Pancreas (tissue), 10 donors: ENCODE measurements around the gene PPP2R2C. TPM values are rescaled to one million over a fixed set of nuclear protein-coding genes. Genes with fewer than 3 reads are reported as not detected.

Source experiments
- ATAC-seq, 4 donors: fragments of 200-7000 bp; cut with Tn5 transposase; one replicate each; pipeline versions ENCODE4 v1.8.0 to v1.9.1; 2020; ENCODE audit warnings: mild to moderate bottlenecking in 4 of 4, moderate library complexity in 4 of 4
- DNase-seq, 6 donors: peaks; one replicate each; pipeline ENCODE4 v3.0.0-alpha.2; 2020
- FAIRE-seq: peaks from 2 replicates; lab custom pipeline; 2012; peaks lifted over from hg19 to GRCh38; lab: Jason Lieb, UNC
- H3K27ac ChIP-seq, 4 donors: fragments of 200-600 bp; sonication (generic); 1 replicate in 3 of 4; 2 replicates in 1 of 4; pipeline versions ENCODE4 v1.5.0 to v1.8.0; 2020
- H3K27me3 ChIP-seq, 4 donors: fragments of 200-600 bp; one replicate each; pipeline ENCODE4 v1.8.0; 2021
- H3K36me3 ChIP-seq, 3 donors: fragments of 200-600 bp; sonication (generic) in 1 of 3; one replicate each; pipeline versions ENCODE4 v1.5.0 to v1.8.0; 2020 to 2021
- H3K4me1 ChIP-seq, 3 donors: fragments of 200-600 bp; one replicate each; pipeline ENCODE4 v1.8.0; 2021
- H3K4me3 ChIP-seq, 4 donors: fragments of 200-600 bp; sonication (generic) in 2 of 4; one replicate each; pipeline versions ENCODE4 v1.5.0 to v1.8.0; 2020 to 2021
- H3K9me3 ChIP-seq, 4 donors: fragments of 200-600 bp; one replicate each; pipeline ENCODE4 v1.8.0; 2021
- WGBS, 2 donors: extraction: QIAGEN DNeasy Blood & Tissue Kit; methylation state at CpG; one replicate each; pipeline ENCODE4 v1.1.7; 2013; 5-methylcytosine and 5-hydroxymethylcytosine counted together
- intact Hi-C, 3 donors: fragments of 100-400 bp; cut with DNase I; formaldehyde crosslinking; loops; one replicate each; pipeline versions ENCODE4 v1.11.1 to v1.14.2; 2022
- polyA plus RNA-seq, 2 donors: library from polyadenylated mRNA; stranded (reverse); fragments of 200-250 nt; gene quantifications; one replicate each; pipeline ENCODE4 v1.2.3, GENCODE V29; 2013
- total RNA-seq, 6 donors: library from RNA; stranded (reverse); fragmentation: NEBNext Ultra II Directional in 4 of 6; extraction: Animal tissue kit (Norgen Biotek cat#: 25700) in 4 of 6; gene quantifications; one replicate each; pipeline versions ENCODE4 v1.2.1 to v1.2.4, GENCODE V29; 2021 to 2023
- TF ChIP-seq, protein P1 (sequence below), 4 donors: fragments of 200-600 bp; sonication (generic) in 3 of 4; IDR thresholded peaks; one replicate each; pipeline versions ENCODE4 v1.5.0 to v1.8.0; 2021; ENCODE audit warnings: antibody characterized with exemption in 4 of 4
- donor health status: healthy with polysubstance abuse.
- donor health status: DM: no; HTN: no; CAD: no; lungs with moderate emphysema.
- donor health status: DM: no; HTN: no; CAD: no.
- donor health status: control.
- donor health status: control.
- donor health status: Bipolar disorder and iron deficiency.
- donor health status: DM: yes; HTN: yes; CAD: no.
- donor health status: DM: no; HTN: no; CAD: no.
- donor health status: DM: no; HTN: no; CAD: no.
- donor health status: DM: yes; HTN: yes; CAD: no.

Gene PPP2R2C
- total and polyA plus RNA-seq, 8 donors = 0.05 to 2.0 (median 0.55) TPM

DNA sequence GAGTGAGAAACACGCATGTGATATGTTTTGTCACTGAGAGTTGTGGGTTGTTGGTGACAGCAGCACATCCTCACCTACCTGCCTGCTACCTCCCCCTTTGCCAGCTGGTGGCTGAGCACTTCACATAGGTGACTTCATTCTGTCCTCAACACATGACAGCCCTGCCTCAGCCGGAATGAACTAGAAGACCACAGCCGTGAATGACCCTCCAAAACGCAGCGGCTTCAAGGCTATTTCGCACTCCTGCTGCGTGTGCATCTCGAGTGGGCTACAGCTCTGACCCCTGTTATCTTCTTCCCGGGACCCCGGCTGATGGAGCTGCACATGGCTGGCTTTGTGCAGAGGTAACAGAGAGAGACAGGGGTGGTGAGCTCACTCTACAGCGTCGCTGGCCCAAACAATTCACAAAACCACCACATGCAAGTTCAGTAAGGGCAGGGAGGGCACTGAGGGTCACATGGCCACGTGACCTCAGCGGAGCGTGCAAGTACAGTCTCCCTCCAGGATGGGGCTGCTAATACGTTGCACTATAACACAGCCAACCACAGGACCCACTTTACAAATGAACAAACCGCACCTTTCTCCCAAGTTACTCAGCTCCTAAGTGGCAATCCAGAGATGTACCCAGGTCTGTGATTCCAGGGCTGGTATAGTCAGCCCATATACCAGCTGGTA is 6.3 kb upstream of the PPP2R2C start:
- ATAC-seq (peak in 1 of 4 donors; percentile 34), FAIRE-seq (no peak), DNase-seq (no peak)
- no peaks in the 10 kb centered on the region for H3K36me3 ChIP-seq
- no peaks in the 10 kb centered on the region for H3K4me1 ChIP-seq
- no peak overlapping the region for H3K4me3 ChIP-seq
- no peak overlapping the region for H3K27ac ChIP-seq
- intact Hi-C loops = no loop called here
- H3K9me3 ChIP-seq = no peaks in the 10 kb centered on the region
- H3K27me3 ChIP-seq = peaks cover 0 to 4% (median 0%) of the 10 kb centered on the region in 4 donors
- TF ChIP-seq, protein P1, sequence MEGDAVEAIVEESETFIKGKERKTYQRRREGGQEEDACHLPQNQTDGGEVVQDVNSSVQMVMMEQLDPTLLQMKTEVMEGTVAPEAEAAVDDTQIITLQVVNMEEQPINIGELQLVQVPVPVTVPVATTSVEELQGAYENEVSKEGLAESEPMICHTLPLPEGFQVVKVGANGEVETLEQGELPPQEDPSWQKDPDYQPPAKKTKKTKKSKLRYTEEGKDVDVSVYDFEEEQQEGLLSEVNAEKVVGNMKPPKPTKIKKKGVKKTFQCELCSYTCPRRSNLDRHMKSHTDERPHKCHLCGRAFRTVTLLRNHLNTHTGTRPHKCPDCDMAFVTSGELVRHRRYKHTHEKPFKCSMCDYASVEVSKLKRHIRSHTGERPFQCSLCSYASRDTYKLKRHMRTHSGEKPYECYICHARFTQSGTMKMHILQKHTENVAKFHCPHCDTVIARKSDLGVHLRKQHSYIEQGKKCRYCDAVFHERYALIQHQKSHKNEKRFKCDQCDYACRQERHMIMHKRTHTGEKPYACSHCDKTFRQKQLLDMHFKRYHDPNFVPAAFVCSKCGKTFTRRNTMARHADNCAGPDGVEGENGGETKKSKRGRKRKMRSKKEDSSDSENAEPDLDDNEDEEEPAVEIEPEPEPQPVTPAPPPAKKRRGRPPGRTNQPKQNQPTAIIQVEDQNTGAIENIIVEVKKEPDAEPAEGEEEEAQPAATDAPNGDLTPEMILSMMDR (IDR thresholded peaks at IDR 0.05) = no peak
- WGBS, 2 donors = 41 to 54% methylated on average over 17 of the region's 17 CpGs

DNA sequence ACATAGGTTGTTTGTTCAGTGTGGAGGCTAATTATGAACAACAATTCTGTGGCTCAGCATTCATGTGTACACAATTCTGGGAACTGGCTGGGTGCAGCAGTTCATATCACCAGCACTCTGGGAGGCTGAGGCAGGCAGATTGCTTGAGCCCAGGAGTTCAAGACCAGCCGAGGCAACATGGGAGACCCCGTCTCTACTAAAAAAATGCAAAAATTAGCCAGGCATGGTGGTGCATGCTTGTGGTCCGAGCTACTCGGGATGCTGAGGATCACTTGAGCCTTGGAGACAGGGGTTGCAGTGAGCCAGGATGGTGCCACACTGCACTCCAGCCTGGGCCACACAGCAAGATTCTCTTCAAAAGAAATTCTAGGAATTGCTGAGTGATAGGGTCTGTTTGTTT is 4.5 kb upstream of the PPP2R2C start:
- ATAC-seq (no peak), FAIRE-seq (no peak), DNase-seq (no peak)
- WGBS, 2 donors = 63 to 76% methylated on average over 4 of the region's 4 CpGs
- Histone ChIP-seq H3K36me3 (no peaks in the 10 kb centered on the region), H3K27ac (no peak overlapping the region), H3K9me3 (no peaks in the 10 kb centered on the region), H3K4me3 (no peak overlapping the region), H3K4me1 (no peaks in the 10 kb centered on the region), H3K27me3 (peaks cover 0 to 4% (median 0%) of the 10 kb centered on the region in 4 donors)
- TF ChIP-seq, protein P1 (IDR thresholded peaks at IDR 0.05) = no peak
- intact Hi-C loops = no loop called here

DNA sequence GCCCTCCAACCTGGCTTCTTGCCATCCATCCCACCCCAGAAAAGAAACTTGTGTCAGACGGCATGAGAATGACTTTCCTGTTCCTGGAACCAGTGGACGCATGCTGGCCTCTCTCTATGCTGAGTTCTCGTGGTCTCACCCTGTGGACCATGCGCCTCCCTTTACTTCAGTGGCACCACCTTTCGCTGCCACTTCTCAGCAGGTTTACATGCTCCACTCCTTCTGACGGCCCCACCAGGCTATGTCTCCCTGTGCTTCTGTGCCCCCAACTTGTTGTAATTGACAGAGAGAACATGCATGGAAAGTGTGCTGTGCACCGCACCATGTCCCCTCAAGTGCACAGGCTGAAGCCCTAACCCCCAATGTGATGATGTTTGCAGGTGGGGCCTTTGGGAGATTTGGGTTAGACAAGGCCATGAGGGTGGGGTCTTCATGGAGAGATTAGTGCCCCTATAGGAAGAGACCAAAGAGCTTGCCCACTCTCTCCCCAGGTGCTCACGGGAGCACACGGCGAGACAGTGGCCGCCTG is 3.1 kb upstream of the PPP2R2C start:
- TF ChIP-seq, protein P1 (IDR thresholded peaks at IDR 0.05) = no peak
- Histone ChIP-seq H3K27ac (no peak overlapping the region), H3K27me3 (peaks cover 0 to 5% (median 0%) of the 10 kb centered on the region in 4 donors), H3K4me3 (no peak overlapping the region), H3K4me1 (peaks cover 0 to 2% (median 0%) of the 10 kb centered on the region in 3 donors), H3K36me3 (no peaks in the 10 kb centered on the region), H3K9me3 (no peaks in the 10 kb centered on the region)
- ATAC-seq = no peak
- no peak for DNase-seq
- intact Hi-C loops = no loop called here
- FAIRE-seq = no peak
- 76 to 84% methylated on average over 11 of the region's 11 CpGs for WGBS, 2 donors

DNA sequence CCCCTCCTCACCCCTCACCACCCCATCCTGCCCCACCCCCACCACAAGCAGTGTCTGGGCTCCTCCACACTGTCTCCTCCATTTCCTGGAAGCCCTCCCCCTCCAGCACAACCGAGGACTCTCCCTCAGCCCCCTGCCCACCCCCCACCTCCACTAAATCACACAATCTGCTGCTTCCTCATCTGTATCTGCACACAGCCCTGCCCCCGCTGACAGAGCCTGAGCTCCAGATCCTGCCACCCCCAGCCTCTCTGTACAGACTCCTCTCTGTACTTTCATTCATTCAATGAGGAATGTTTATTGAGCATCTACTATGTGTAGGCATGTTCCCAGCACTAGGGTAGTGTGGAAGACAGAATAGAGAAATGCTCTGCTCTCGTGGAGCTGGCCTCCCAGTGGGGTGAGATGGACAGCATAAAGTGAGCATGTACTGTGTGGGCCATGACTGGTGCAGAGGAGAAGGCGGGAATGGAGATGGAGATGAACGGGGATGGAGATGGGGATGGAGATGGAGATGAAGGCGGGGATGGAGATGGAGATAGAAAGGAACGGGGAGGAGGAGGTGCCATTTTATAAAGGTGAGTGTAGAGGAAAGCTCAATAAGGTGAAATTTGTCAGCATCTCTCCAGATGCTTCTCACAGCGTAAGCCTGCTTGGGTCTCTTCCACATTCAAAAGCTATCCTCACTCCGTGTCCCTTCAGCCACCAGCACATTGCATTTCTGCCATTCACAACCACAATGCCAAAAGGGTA is 2.5 kb upstream of the PPP2R2C start:
- peaks cover 0 to 12% (median 0%) of the 10 kb centered on the region in 4 donors for H3K27me3 ChIP-seq
- peaks cover 0 to 2% (median 0%) of the 10 kb centered on the region in 3 donors for H3K4me1 ChIP-seq
- H3K36me3 ChIP-seq = no peaks in the 10 kb centered on the region
- FAIRE-seq (no peak), DNase-seq (no peak), ATAC-seq (no peak)
- H3K4me3 ChIP-seq = no peak overlapping the region
- no peaks in the 10 kb centered on the region for H3K9me3 ChIP-seq
- TF ChIP-seq, protein P1 (IDR thresholded peaks at IDR 0.05) = no peak
- WGBS, 2 donors = 58 to 65% methylated on average over 9 of the region's 9 CpGs
- no peak overlapping the region for H3K27ac ChIP-seq
- intact Hi-C loops = no loop called here
